ENCODE measurements around the gene RNF2.

Gene RNF2

GRCh38 chr1:185108321-185108720, 63.0 kb downstream of the RNF2 start:
- peak; percentile 22 for DNase-seq (ENCODE audit: low read depth)
- TF ChIP-seq CTCF (IDR thresholded peaks at IDR 0.05; ENCODE audit: low read length, missing control alignments): no peak
- no peak overlapping the region for H3K4me3 ChIP-seq (replicated peaks; ENCODE audit: low read depth, low read length)

- no peak for TF ChIP-seq CTCF (IDR thresholded peaks at IDR 0.05; ENCODE audit: low read length, missing control alignments)
- no peak overlapping the region for H3K4me3 ChIP-seq (replicated peaks; ENCODE audit: low read depth, low read length)
- no peak for DNase-seq (ENCODE audit: low read depth)
These were observed 64.8 kb downstream of the RNF2 start for GRCh38 chr1:185110145-185110544.

- H3K4me3 ChIP-seq (replicated peaks; ENCODE audit: low read depth, low read length): no peak overlapping the region
- no peak for DNase-seq (ENCODE audit: low read depth)
- no peak for TF ChIP-seq CTCF (IDR thresholded peaks at IDR 0.05; ENCODE audit: low read length, missing control alignments)
These were observed 66.5 kb downstream of the RNF2 start for GRCh38 chr1:185111873-185112272.

- TF ChIP-seq CTCF (IDR thresholded peaks at IDR 0.05; ENCODE audit: low read length, missing control alignments): no peak
- DNase-seq (ENCODE audit: low read depth): peak; percentile 22
- no peak overlapping the region for H3K4me3 ChIP-seq (replicated peaks; ENCODE audit: low read depth, low read length)
These were observed 67.0 kb downstream of the RNF2 start for GRCh38 chr1:185112356-185112755.

GRCh38 chr1:185129708-185130107, 84.3 kb downstream of the RNF2 start:
- TF ChIP-seq CTCF (IDR thresholded peaks at IDR 0.05; ENCODE audit: low read length, missing control alignments): no peak
- no peak for DNase-seq (ENCODE audit: low read depth)
- no peak overlapping the region for H3K4me3 ChIP-seq (replicated peaks; ENCODE audit: low read depth, low read length)

GRCh38 chr1:185132534-185132933, 87.2 kb downstream of the RNF2 start:
- TF ChIP-seq CTCF (IDR thresholded peaks at IDR 0.05; ENCODE audit: low read length, missing control alignments): no peak
- no peak overlapping the region for H3K4me3 ChIP-seq (replicated peaks; ENCODE audit: low read depth, low read length)
- DNase-seq (ENCODE audit: low read depth): no peak

- DNase-seq (ENCODE audit: low read depth): no peak
- TF ChIP-seq CTCF (IDR thresholded peaks at IDR 0.05; ENCODE audit: low read length, missing control alignments): no peak
- H3K4me3 ChIP-seq (replicated peaks; ENCODE audit: low read depth, low read length): no peak overlapping the region
These were observed 92.7 kb downstream of the RNF2 start for GRCh38 chr1:185137896-185138545.

Measured in fibroblast of pulmonary artery (primary cell).